Osteoblast (primary cell): ENCODE data around the gene TP53AIP1. TPM values are rescaled to one million over a fixed set of nuclear protein-coding genes. Genes with fewer than 3 reads are reported as not detected.

Experiments
- DNase-seq: peaks from one replicate; pipeline ENCODE4 v3.0.0; 2011; ENCODE audit warnings: low spot score, mixed read lengths; ENCODE audit not compliant: insufficient read length; ENCODE audit errors: missing footprints
- H2AFZ ChIP-seq: 2 replicates; pipeline ENCODE4 v1.6.0; 2011; ENCODE audit warnings: mild to moderate bottlenecking, low read length
- H3K27ac ChIP-seq: 2 replicates; pipeline ENCODE4 v1.5.1; 2011; ENCODE audit warnings: mild to moderate bottlenecking, low read depth, low read length, moderate library complexity
- H3K27me3 ChIP-seq: 2 replicates; pipeline ENCODE4 v1.6.0; 2012; ENCODE audit warnings: mild to moderate bottlenecking, control low read depth, inconsistent platforms, low read length, moderate library complexity; ENCODE audit not compliant: insufficient read depth
- H3K36me3 ChIP-seq: 2 replicates; pipeline ENCODE4 v1.5.1; 2011; ENCODE audit warnings: mild to moderate bottlenecking, low read length, control low read depth, moderate library complexity; ENCODE audit not compliant: insufficient read depth
- H3K4me1 ChIP-seq: 2 replicates; pipeline ENCODE4 v1.5.1; 2011; ENCODE audit warnings: mild to moderate bottlenecking, low read length, control low read depth, moderate library complexity; ENCODE audit not compliant: insufficient read depth
- H3K4me2 ChIP-seq: 2 replicates; pipeline ENCODE4 v1.6.0; 2011; ENCODE audit warnings: mild to moderate bottlenecking, low read length; ENCODE audit not compliant: insufficient read depth
- H3K4me3 ChIP-seq: fragments of 200-600 bp; sonication (generic); 3 replicates; pipeline ENCODE4 v1.5.1; 2012; ENCODE audit warnings: mild to moderate bottlenecking, low read length, inconsistent platforms; ENCODE audit not compliant: insufficient read depth
- H3K79me2 ChIP-seq: 2 replicates; pipeline ENCODE4 v1.6.0; 2012; ENCODE audit warnings: mild to moderate bottlenecking, low read length, control low read depth, inconsistent platforms; ENCODE audit not compliant: insufficient read depth
- H3K9me3 ChIP-seq: 2 replicates; pipeline ENCODE4 v1.5.1; 2011; ENCODE audit warnings: low read depth, low read length, control low read depth
- H4K20me1 ChIP-seq: 2 replicates; pipeline ENCODE4 v1.6.0; 2012; ENCODE audit warnings: mild to moderate bottlenecking, low read length, control low read depth; ENCODE audit not compliant: insufficient read depth
- total RNA-seq: library from RNA; depleted of rRNA; stranded (reverse); fragments of >200 nt; gene quantifications from 2 replicates; pipeline ENCODE4 v1.2.3, GENCODE V29; 2012
- TF ChIP-seq, protein P1 (sequence below): IDR thresholded peaks from 2 replicates; pipeline ENCODE4 v1.5.1; 2011; ENCODE audit warnings: mild to moderate bottlenecking, low read depth, low read length, moderate library complexity; ENCODE audit errors: extremely low read depth

Gene TP53AIP1, protein sequence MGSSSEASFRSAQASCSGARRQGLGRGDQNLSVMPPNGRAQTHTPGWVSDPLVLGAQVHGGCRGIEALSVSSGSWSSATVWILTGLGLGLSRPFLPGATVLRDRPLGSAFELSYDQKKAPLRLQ
- under 0.01 TPM in 1 of 2 replicates, not detected in the other for total RNA-seq

DNA sequence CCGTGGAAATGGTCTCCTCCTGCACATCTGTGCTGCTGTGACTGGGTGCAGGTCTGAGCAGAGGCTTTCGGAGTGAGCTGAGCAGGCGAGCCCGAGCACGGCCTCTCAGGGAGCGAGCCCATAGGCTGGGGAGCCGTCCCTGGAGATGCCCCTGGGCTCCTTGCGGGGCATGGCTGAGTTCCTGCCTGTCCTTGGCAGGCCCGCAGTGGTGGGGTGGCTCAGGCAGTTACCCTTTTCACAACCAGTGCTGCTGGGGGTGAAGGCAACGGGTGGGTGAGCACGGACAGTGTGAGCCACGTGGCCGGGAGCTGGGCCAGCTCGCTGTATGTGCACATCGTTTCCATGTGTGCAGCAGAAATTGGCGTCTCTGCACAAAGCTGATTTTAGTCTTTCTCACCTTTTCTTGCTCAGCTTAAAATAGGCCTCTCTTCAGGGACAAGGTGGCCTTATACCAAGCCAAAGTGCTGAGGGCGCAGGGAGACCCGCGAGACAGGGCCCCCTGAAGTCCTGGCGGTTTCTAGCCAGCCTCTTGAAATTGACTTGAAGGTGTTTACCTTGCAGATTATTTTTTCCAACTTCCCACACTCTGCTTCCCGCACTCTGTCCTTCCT, at the start of gene TP53AIP1:
Gene TP53AIP1 (minus strand): TSS at position 55 of the 611 bp plus-strand sequence. CDS start 5,053 bp downstream, outside the sequence.
- no peaks in the 10 kb centered on the region for H3K36me3 ChIP-seq
- H4K20me1 ChIP-seq, result no peaks in the 10 kb centered on the region
- no peak within 1 kb of the TSS for H3K4me3 ChIP-seq
- no peaks in the 10 kb centered on the region for H3K4me1 ChIP-seq
- H3K27ac ChIP-seq, result no peak within 1 kb of the TSS
- no peaks in the 10 kb centered on the region for H3K79me2 ChIP-seq
- DNase-seq, result no peak
- H3K9me3 ChIP-seq, result no peaks in the 10 kb centered on the region
- TF ChIP-seq, protein P1, sequence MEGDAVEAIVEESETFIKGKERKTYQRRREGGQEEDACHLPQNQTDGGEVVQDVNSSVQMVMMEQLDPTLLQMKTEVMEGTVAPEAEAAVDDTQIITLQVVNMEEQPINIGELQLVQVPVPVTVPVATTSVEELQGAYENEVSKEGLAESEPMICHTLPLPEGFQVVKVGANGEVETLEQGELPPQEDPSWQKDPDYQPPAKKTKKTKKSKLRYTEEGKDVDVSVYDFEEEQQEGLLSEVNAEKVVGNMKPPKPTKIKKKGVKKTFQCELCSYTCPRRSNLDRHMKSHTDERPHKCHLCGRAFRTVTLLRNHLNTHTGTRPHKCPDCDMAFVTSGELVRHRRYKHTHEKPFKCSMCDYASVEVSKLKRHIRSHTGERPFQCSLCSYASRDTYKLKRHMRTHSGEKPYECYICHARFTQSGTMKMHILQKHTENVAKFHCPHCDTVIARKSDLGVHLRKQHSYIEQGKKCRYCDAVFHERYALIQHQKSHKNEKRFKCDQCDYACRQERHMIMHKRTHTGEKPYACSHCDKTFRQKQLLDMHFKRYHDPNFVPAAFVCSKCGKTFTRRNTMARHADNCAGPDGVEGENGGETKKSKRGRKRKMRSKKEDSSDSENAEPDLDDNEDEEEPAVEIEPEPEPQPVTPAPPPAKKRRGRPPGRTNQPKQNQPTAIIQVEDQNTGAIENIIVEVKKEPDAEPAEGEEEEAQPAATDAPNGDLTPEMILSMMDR, result no peak
- peaks cover 4% of the 10 kb centered on the region for H3K27me3 ChIP-seq
- no peak within 1 kb of the TSS for H2AFZ ChIP-seq
- H3K4me2 ChIP-seq, result no peak within 1 kb of the TSS

DNA sequence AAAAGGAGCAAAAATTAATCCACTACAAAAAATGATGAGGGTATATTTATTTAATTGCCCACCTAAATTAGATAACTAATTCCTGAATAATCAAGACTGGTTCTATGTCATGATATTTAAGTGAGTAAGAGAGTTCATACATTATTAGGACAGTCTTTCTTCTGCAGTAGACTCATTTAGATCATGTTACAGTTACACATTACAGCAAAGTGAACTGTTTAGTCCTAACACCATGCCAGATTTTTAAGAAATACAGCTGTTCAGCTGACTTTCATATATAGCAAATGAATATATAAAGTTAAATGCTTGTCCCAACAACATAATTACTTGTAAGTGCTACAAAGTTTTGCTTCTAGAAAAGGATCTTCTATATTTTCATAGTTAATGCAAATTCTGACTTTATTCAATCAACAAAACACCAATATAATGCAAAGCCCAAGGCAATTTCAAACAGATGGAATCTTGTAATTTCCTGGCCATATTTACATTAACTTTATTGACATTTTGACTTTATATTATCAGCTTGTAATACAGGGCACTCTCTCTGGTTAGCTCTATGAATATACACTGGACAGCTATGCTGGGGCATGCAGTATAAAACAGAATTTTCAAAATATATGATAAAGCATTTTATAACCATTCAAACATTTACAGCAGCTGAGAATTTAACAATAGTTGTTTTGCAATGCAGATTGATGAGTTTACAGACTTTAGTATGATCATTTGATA, 45.7 kb upstream of the TP53AIP1 start:
- no peaks in the 10 kb centered on the region for H3K36me3 ChIP-seq
- no peaks in the 10 kb centered on the region for H3K79me2 ChIP-seq
- no peaks in the 10 kb centered on the region for H3K4me1 ChIP-seq
- H3K27me3 ChIP-seq, result no peaks in the 10 kb centered on the region
- no peak overlapping the region for H3K27ac ChIP-seq
- peaks cover 2% of the 10 kb centered on the region for H4K20me1 ChIP-seq
- H3K9me3 ChIP-seq, result no peaks in the 10 kb centered on the region
- no peak overlapping the region for H3K4me2 ChIP-seq
- TF ChIP-seq, protein P1, result no peak
- DNase-seq, result no peak
- no peak overlapping the region for H3K4me3 ChIP-seq
- no peak overlapping the region for H2AFZ ChIP-seq

DNA sequence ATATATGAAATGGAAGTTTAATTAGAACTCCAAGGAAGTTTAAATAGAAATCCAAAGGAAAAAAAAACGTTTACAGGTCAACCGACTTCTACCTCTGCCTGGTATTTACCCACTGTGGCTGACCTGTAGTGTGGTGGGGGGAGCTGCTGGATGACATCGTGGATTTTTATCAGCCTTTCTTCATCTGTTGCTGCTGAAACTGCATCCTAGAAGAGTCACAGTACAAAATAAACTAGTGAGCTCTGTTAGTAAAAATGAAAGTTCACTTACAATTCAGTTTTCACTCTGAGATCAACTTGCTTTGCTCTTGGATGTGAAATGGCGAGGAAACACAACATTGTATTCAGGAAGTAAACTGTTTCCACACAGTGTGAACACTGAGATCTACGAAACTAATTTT, 43.2 kb upstream of the TP53AIP1 start:
- Histone ChIP-seq H3K4me2 (no peak overlapping the region), H3K9me3 (no peaks in the 10 kb centered on the region), H3K4me1 (no peaks in the 10 kb centered on the region), H3K79me2 (no peaks in the 10 kb centered on the region), H3K36me3 (no peaks in the 10 kb centered on the region), H3K27ac (no peak overlapping the region), H3K4me3 (no peak overlapping the region), H3K27me3 (no peaks in the 10 kb centered on the region), H4K20me1 (no peaks in the 10 kb centered on the region), H2AFZ (no peak overlapping the region)
- DNase-seq, result no peak
- TF ChIP-seq, protein P1, result no peak

DNA sequence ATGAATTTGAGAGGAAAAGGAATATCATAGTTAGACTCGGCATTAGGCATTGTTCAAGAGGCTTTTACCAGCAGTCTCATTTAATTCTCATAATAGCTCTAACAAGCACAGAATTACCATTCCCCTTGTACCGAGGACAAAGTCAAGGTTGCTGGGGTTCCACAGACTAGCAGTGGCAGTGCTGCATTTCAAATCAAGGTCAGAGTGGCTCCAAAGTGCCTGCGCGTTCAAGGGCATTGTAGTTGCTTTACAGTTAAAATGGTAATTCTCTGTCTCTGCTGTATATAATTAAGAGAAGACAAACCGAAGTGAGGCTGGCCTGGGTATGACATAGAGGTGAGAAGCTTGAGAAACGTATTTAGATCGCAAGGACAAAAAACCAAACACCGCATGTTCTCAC, 40.4 kb upstream of the TP53AIP1 start:
- no peak for DNase-seq
- no peak overlapping the region for H3K4me2 ChIP-seq
- no peak overlapping the region for H3K4me3 ChIP-seq
- no peaks in the 10 kb centered on the region for H3K79me2 ChIP-seq
- no peaks in the 10 kb centered on the region for H3K27me3 ChIP-seq
- no peaks in the 10 kb centered on the region for H3K9me3 ChIP-seq
- no peak overlapping the region for H2AFZ ChIP-seq
- H3K36me3 ChIP-seq, result no peaks in the 10 kb centered on the region
- no peaks in the 10 kb centered on the region for H3K4me1 ChIP-seq
- TF ChIP-seq, protein P1, result no peak
- no peak overlapping the region for H3K27ac ChIP-seq
- no peaks in the 10 kb centered on the region for H4K20me1 ChIP-seq
